HL-60 (cell line): ENCODE results near the gene NEDD4L.

Experiments used
- DNase-seq, 2 experiments: peaks; one replicate each; pipeline ENCODE4 v3.0.0-alpha.2; 2010 to 2020; ENCODE audit warnings: low read depth in 1 of 2, low spot score in 1 of 2
- H3K27ac ChIP-seq: fragments of 250-450 bp; sonication (Bioruptor Pico); replicated peaks from 2 replicates; pipeline ENCODE4 v1.5.1; 2020; ENCODE audit warnings: mild to moderate bottlenecking, moderate library complexity
- H3K27me3 ChIP-seq: fragments of 250-450 bp; sonication (Bioruptor Pico); 2 replicates; pipeline ENCODE4 v1.5.1; 2021; ENCODE audit warnings: mild to moderate bottlenecking, moderate library complexity; ENCODE audit not compliant: insufficient read depth, poor library complexity, severe bottlenecking
- H3K4me3 ChIP-seq: replicated peaks from 2 replicates; pipeline ENCODE4 v1.5.1; 2011; ENCODE audit warnings: mild to moderate bottlenecking, control low read depth, low read length; ENCODE audit not compliant: insufficient read depth
- GABPA ChIP-seq: IDR thresholded peaks from 2 replicates; pipeline ENCODE4 v1.6.1; 2012; ENCODE audit warnings: low read depth
- POLR2AphosphoS5 ChIP-seq: IDR thresholded peaks from 2 replicates; pipeline ENCODE4 v1.6.1; 2012; ENCODE audit warnings: low read depth
- SPI1 ChIP-seq: IDR thresholded peaks from 2 replicates; pipeline ENCODE4 v1.6.1; 2012; ENCODE audit warnings: low read depth, mild to moderate bottlenecking, borderline replicate concordance
- TF ChIP-seq, protein P1 (sequence below): IDR thresholded peaks from 2 replicates; pipeline ENCODE4 v1.6.1; 2012; ENCODE audit warnings: low read depth; ENCODE audit not compliant: insufficient replicate concordance
- TF ChIP-seq, protein P2 (sequence below): IDR thresholded peaks from one replicate; pipeline ENCODE4 v1.5.1; 2011; ENCODE audit warnings: low read length, control low read depth, inconsistent platforms; ENCODE audit not compliant: insufficient read depth

Gene NEDD4L

DNA sequence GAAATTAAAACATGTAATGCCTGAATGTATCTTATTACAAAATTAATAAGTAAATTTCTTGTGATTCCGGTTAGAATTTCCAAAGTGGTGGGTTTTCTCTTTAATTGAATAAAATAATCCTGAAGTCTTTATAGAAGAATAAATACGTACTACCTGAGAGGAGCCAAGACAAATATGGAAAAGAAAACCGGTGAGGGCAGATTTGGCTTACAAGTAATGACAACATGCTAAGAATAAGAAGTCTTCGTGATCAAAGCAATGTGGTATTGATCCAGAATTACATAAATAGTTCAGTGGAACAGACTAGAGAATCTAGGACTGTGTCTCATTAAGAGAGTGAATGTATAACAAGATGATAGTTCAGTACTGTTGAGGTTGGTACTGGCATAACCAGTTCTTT is 167.5 kb downstream of the NEDD4L start:
- no peak for TF ChIP-seq POLR2AphosphoS5
- Histone ChIP-seq H3K27me3 (peaks cover 40% of the 10 kb centered on the region), H3K4me3 (no peak overlapping the region), H3K27ac (no peak overlapping the region)
- DNase-seq = no peak

DNA sequence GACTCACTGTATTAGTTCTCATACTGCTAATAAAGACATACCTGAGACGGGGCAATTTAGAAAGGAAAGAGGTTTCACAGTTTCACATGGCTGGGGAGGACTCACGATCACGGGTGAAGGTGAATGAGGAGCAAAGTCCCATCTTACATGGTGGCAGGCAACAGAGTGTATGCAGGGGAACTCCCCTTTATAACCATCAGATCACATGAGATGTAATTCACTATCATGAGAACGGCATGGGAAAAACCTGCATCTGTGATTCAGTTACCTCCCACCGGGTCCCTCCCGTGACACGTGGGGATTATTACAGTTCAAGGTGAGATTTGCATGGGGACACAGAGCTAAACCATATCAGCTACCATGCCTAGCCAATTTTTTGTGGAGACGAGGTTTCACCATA is 168.2 kb downstream of the NEDD4L start:
- Histone ChIP-seq H3K27ac (no peak overlapping the region), H3K4me3 (no peak overlapping the region), H3K27me3 (peaks cover 40% of the 10 kb centered on the region)
- TF ChIP-seq, protein P1, sequence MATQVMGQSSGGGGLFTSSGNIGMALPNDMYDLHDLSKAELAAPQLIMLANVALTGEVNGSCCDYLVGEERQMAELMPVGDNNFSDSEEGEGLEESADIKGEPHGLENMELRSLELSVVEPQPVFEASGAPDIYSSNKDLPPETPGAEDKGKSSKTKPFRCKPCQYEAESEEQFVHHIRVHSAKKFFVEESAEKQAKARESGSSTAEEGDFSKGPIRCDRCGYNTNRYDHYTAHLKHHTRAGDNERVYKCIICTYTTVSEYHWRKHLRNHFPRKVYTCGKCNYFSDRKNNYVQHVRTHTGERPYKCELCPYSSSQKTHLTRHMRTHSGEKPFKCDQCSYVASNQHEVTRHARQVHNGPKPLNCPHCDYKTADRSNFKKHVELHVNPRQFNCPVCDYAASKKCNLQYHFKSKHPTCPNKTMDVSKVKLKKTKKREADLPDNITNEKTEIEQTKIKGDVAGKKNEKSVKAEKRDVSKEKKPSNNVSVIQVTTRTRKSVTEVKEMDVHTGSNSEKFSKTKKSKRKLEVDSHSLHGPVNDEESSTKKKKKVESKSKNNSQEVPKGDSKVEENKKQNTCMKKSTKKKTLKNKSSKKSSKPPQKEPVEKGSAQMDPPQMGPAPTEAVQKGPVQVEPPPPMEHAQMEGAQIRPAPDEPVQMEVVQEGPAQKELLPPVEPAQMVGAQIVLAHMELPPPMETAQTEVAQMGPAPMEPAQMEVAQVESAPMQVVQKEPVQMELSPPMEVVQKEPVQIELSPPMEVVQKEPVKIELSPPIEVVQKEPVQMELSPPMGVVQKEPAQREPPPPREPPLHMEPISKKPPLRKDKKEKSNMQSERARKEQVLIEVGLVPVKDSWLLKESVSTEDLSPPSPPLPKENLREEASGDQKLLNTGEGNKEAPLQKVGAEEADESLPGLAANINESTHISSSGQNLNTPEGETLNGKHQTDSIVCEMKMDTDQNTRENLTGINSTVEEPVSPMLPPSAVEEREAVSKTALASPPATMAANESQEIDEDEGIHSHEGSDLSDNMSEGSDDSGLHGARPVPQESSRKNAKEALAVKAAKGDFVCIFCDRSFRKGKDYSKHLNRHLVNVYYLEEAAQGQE = no peak
- TF ChIP-seq GABPA (no peak), SPI1 (no peak), POLR2AphosphoS5 (no peak)
- TF ChIP-seq, protein P2, sequence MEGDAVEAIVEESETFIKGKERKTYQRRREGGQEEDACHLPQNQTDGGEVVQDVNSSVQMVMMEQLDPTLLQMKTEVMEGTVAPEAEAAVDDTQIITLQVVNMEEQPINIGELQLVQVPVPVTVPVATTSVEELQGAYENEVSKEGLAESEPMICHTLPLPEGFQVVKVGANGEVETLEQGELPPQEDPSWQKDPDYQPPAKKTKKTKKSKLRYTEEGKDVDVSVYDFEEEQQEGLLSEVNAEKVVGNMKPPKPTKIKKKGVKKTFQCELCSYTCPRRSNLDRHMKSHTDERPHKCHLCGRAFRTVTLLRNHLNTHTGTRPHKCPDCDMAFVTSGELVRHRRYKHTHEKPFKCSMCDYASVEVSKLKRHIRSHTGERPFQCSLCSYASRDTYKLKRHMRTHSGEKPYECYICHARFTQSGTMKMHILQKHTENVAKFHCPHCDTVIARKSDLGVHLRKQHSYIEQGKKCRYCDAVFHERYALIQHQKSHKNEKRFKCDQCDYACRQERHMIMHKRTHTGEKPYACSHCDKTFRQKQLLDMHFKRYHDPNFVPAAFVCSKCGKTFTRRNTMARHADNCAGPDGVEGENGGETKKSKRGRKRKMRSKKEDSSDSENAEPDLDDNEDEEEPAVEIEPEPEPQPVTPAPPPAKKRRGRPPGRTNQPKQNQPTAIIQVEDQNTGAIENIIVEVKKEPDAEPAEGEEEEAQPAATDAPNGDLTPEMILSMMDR = no peak
- DNase-seq = no peak

DNA sequence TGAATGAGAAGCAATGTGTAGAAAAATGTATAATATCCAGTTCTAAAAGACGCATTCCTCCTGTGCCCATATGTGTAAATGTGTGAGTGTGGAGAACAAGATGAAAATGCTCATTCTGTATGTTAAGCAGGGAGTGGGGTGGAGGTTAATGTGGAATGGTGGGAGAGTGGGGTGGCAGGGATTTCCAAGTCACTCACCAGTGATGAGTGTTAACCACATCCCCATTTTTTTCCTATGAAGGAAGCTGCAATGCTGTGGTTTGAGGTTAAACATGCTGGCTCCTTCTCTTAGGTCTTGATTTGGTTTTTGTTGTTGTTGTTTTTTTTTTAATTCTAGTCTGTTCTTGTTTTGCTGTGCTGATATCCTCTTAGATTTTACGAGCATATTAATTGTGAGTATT is 169.4 kb downstream of the NEDD4L start:
- peaks cover 46% of the 10 kb centered on the region for H3K27me3 ChIP-seq
- TF ChIP-seq, protein P1 = no peak
- TF ChIP-seq GABPA (peak; percentile 54; the same call in 1 of the 2 replicates), SPI1 (peak; percentile 76; the same call in 1 of the 2 replicates), POLR2AphosphoS5 (peak; percentile 90)
- TF ChIP-seq, protein P2 = no peak
- no peak overlapping the region for H3K27ac ChIP-seq
- DNase-seq = peak in 1 of 2 experiments; percentile 45
- no peak overlapping the region for H3K4me3 ChIP-seq

DNA sequence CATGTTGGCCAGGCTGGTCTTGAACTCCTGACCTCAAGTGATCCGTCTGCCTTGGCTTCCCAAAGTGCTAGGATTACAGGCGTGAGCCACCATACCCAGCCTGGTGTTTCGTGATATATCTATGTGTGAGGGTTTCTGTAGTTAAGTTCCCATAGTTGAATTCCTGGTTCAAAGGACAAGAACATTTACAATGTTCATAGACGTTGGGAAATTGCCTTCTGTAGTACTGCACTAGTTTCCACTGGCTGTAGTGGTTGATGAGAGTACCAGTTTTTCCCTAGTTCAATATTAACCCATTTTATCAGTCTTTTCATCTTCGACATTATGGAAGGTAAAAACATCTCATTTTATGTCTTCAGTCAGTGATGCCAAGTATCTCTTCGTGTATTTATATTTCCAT is 171.0 kb downstream of the NEDD4L start:
- H3K27ac ChIP-seq = no peak overlapping the region
- peaks cover 46% of the 10 kb centered on the region for H3K27me3 ChIP-seq
- H3K4me3 ChIP-seq = no peak overlapping the region
- TF ChIP-seq SPI1 (no peak), POLR2AphosphoS5 (no peak), GABPA (no peak)
- TF ChIP-seq, protein P1 = no peak
- TF ChIP-seq, protein P2 = no peak
- no peak for DNase-seq
